ENCODE results near the gene SELENOI. TPM values are rescaled to one million over a fixed set of nuclear protein-coding genes. Genes with fewer than 3 reads are reported as not detected.

SELENOI gene
- total RNA-seq, 4 donors from 2014 or later: 6.4 to 11.2 (median 9.3) TPM

- intact Hi-C loops (cut with DNase I): no loop called here
- TF ChIP-seq POLR2A (IDR thresholded peaks at IDR 0.05; ENCODE audit: low read depth) (no peak), POLR2AphosphoS5 (IDR thresholded peaks at IDR 0.05) (no peak), CTCF (IDR thresholded peaks at IDR 0.05) (no peak), EP300 (IDR thresholded peaks at IDR 0.05) (no peak)
- H3K9me3 ChIP-seq: no peaks in the 10 kb centered on the region
- 89% methylated on average over 10 of the region's 10 CpGs for WGBS
- H3K4me3 ChIP-seq: no peak overlapping the region
- H3K27ac ChIP-seq (replicated peaks in 1 of 4): no peak overlapping the region
- no peaks in the 10 kb centered on the region for H3K4me1 ChIP-seq
- no peaks in the 10 kb centered on the region for H3K27me3 ChIP-seq
- DNase-seq (ENCODE audit: extremely low spot score): no peak
- no peaks in the 10 kb centered on the region for H3K36me3 ChIP-seq
These were observed 36.0 kb upstream of the SELENOI start for GRCh38 chr2:26309921-26310320.

- Histone ChIP-seq H3K36me3 (no peaks in the 10 kb centered on the region), H3K27me3 (no peaks in the 10 kb centered on the region), H3K4me1 (no peaks in the 10 kb centered on the region), H3K4me3 (no peak overlapping the region), H3K27ac (replicated peaks in 1 of 4) (no peak overlapping the region), H3K9me3 (no peaks in the 10 kb centered on the region)
- no peak for DNase-seq (ENCODE audit: extremely low spot score)
- intact Hi-C loops (cut with DNase I): no loop called here
- WGBS: 89% methylated on average over 9 of the region's 9 CpGs
- TF ChIP-seq POLR2AphosphoS5 (IDR thresholded peaks at IDR 0.05): no peak
- TF ChIP-seq EP300 (IDR thresholded peaks at IDR 0.05): no peak
- TF ChIP-seq CTCF (IDR thresholded peaks at IDR 0.05): no peak
- TF ChIP-seq POLR2A (IDR thresholded peaks at IDR 0.05; ENCODE audit: low read depth): no peak
These were observed 33.5 kb upstream of the SELENOI start for GRCh38 chr2:26312471-26312870.

- no peaks in the 10 kb centered on the region for H3K4me1 ChIP-seq
- TF ChIP-seq POLR2AphosphoS5 (IDR thresholded peaks at IDR 0.05) (no peak), CTCF (IDR thresholded peaks at IDR 0.05) (no peak), EP300 (IDR thresholded peaks at IDR 0.05) (no peak), POLR2A (IDR thresholded peaks at IDR 0.05; ENCODE audit: low read depth) (no peak)
- no peak overlapping the region for H3K4me3 ChIP-seq
- H3K36me3 ChIP-seq: no peaks in the 10 kb centered on the region
- DNase-seq (ENCODE audit: extremely low spot score): no peak
- H3K27ac ChIP-seq (replicated peaks in 1 of 4): no peak overlapping the region
- 86% methylated on average over 12 of the region's 12 CpGs for WGBS
- H3K9me3 ChIP-seq: no peaks in the 10 kb centered on the region
- H3K27me3 ChIP-seq: no peaks in the 10 kb centered on the region
- intact Hi-C loops (cut with DNase I): no loop called here
These were observed 32.5 kb upstream of the SELENOI start for GRCh38 chr2:26313446-26313845.

- Histone ChIP-seq H3K9me3 (no peaks in the 10 kb centered on the region), H3K4me3 (no peak overlapping the region), H3K36me3 (no peaks in the 10 kb centered on the region), H3K4me1 (no peaks in the 10 kb centered on the region), H3K27me3 (peaks cover 0 to 5% (median 0%) of the 10 kb centered on the region in 4 donors), H3K27ac (replicated peaks in 1 of 4) (no peak overlapping the region)
- TF ChIP-seq POLR2AphosphoS5 (IDR thresholded peaks at IDR 0.05) (no peak), EP300 (IDR thresholded peaks at IDR 0.05) (no peak), POLR2A (IDR thresholded peaks at IDR 0.05; ENCODE audit: low read depth) (no peak), CTCF (IDR thresholded peaks at IDR 0.05) (no peak)
- intact Hi-C loops (cut with DNase I): no loop called here
- 72% methylated on average over 6 of the region's 8 CpGs for WGBS
- no peak for DNase-seq (ENCODE audit: extremely low spot score)
These were observed 31.7 kb upstream of the SELENOI start for GRCh38 chr2:26314243-26314642.

- H3K36me3 ChIP-seq: no peaks in the 10 kb centered on the region
- intact Hi-C loops (cut with DNase I): no loop called here
- H3K4me3 ChIP-seq: no peak overlapping the region
- no peaks in the 10 kb centered on the region for H3K4me1 ChIP-seq
- WGBS: 72% methylated on average over 2 of the region's 2 CpGs
- peaks cover 0 to 5% (median 0%) of the 10 kb centered on the region in 4 donors for H3K27me3 ChIP-seq
- TF ChIP-seq EP300 (IDR thresholded peaks at IDR 0.05): no peak
- no peak for TF ChIP-seq CTCF (IDR thresholded peaks at IDR 0.05)
- TF ChIP-seq POLR2AphosphoS5 (IDR thresholded peaks at IDR 0.05): no peak
- TF ChIP-seq POLR2A (IDR thresholded peaks at IDR 0.05; ENCODE audit: low read depth): no peak
- no peak overlapping the region for H3K27ac ChIP-seq (replicated peaks in 1 of 4)
- no peaks in the 10 kb centered on the region for H3K9me3 ChIP-seq
- no peak for DNase-seq (ENCODE audit: extremely low spot score)
These were observed 29.9 kb upstream of the SELENOI start for GRCh38 chr2:26316041-26316440.

All from esophagus muscularis mucosa (tissue), 4 donors.